Keratinocyte (primary cell): ENCODE measurements around the gene TXNL1.

Experiments
- EZH2 ChIP-seq: IDR thresholded peaks from one replicate; pipeline ENCODE4 v1.6.1; 2012; ENCODE audit warnings: inconsistent platforms, mild to moderate bottlenecking, low read length, moderate library complexity
- TF ChIP-seq, protein P1 (sequence below), 3 experiments: IDR thresholded peaks in 1 of 3; conservative IDR thresholded peaks in 1 of 3; optimal IDR thresholded peaks in 1 of 3; 2 replicates in 2 of 3; 3 replicates in 1 of 3; pipeline versions ENCODE3 to v1.5.1; 2011; ENCODE audit warnings: low read length in 3 of 3, mild to moderate bottlenecking in 3 of 3, moderate library complexity in 2 of 3, control low read depth in 1 of 3, inconsistent platforms in 1 of 3; ENCODE audit not compliant: insufficient read depth in 2 of 3; ENCODE audit errors: extremely low read depth in 1 of 3

DNA sequence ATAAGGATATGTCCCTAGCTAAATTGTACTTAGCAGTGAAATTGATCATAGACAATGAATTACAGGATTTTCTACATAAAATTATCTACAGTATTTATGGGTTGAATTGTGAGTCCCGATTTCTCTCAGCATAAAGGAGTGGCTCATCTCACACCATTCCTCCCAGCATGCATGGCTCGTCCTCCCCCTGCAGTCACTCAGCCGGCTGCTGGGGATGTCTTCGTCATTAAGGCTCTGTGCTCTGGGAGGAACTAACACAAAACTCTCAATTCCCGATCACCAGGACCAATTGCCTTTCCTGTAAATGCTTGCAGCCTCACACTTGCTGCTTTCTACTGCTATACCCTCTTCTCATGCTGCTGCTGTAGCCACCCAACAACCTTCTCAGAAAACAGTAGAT lies 75.9 kb downstream of the TXNL1 start:
- TF ChIP-seq, protein P1, sequence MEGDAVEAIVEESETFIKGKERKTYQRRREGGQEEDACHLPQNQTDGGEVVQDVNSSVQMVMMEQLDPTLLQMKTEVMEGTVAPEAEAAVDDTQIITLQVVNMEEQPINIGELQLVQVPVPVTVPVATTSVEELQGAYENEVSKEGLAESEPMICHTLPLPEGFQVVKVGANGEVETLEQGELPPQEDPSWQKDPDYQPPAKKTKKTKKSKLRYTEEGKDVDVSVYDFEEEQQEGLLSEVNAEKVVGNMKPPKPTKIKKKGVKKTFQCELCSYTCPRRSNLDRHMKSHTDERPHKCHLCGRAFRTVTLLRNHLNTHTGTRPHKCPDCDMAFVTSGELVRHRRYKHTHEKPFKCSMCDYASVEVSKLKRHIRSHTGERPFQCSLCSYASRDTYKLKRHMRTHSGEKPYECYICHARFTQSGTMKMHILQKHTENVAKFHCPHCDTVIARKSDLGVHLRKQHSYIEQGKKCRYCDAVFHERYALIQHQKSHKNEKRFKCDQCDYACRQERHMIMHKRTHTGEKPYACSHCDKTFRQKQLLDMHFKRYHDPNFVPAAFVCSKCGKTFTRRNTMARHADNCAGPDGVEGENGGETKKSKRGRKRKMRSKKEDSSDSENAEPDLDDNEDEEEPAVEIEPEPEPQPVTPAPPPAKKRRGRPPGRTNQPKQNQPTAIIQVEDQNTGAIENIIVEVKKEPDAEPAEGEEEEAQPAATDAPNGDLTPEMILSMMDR (optimal IDR thresholded peaks at IDR 0.05 in 1 of 3, IDR thresholded peaks at IDR 0.05 in 1 of 3, conservative IDR thresholded peaks at IDR 0.05 in 1 of 3; ENCODE audit: extremely low read depth in 1 of 3, insufficient read depth in 2 of 3, low read length in 3 of 3), result no peak
- no peak for TF ChIP-seq EZH2
